Naive thymus-derived CD4-positive, alpha-beta T cell (primary cell): ENCODE data around the gene SLC5A2. TPM values are rescaled to one million over a fixed set of nuclear protein-coding genes. Genes with fewer than 3 reads are reported as not detected.
"Not testable (repeated sequence)": the region's sequence is repeated elsewhere in the genome, so short reads cannot be mapped to it uniquely, and the experiment has no call there.

ENCODE experiments used
- ATAC-seq: fragments of 150-1000 bp; cut with Tn5 transposase; 2 replicates; pipeline ENCODE4 v1.10.0; 2021; ENCODE audit warnings: mild to moderate bottlenecking, moderate library complexity
- CTCF ChIA-PET: fragments of 350-600 bp; sonication (Branson Sonifier 250); formaldehyde crosslinking; loops from one replicate; lab custom pipeline; 2021; ENCODE audit warnings: antibody characterized with exemption; lab: Charles Lee
- POLR2A ChIA-PET: fragments of 350-600 bp; sonication (Branson Sonifier 250); formaldehyde crosslinking; loops from one replicate; lab custom pipeline; 2021; ENCODE audit warnings: antibody characterized with exemption, inconsistent platforms; lab: Charles Lee
- DNase-seq, 9 donors: peaks; one replicate each; pipeline versions ENCODE4 v3.0.0 to v3.0.0-alpha.2; 2020 to 2022; ENCODE audit warnings: mixed read lengths in 1 of 9
- H3K27ac ChIP-seq: one replicate; pipeline ENCODE4 v1.7.0; 2013; ENCODE audit warnings: mild to moderate bottlenecking, low read depth, low read length, moderate library complexity
- H3K27me3 ChIP-seq, 2 donors: one replicate each; pipeline ENCODE4 v1.7.0; 2013; ENCODE audit warnings: low read length in 2 of 2, mild to moderate bottlenecking in 2 of 2, moderate library complexity in 2 of 2; ENCODE audit not compliant: control insufficient read depth in 2 of 2, insufficient read depth in 2 of 2
- H3K36me3 ChIP-seq, 3 experiments: 1 replicate in 2 of 3; 2 replicates in 1 of 3; pipeline ENCODE4 v1.7.0; 2013; ENCODE audit warnings: low read length in 3 of 3, mild to moderate bottlenecking in 3 of 3, moderate library complexity in 1 of 3; ENCODE audit not compliant: insufficient read depth in 3 of 3, control insufficient read depth in 2 of 3
- H3K4me1 ChIP-seq, 2 donors: one replicate each; pipeline ENCODE4 v1.7.0; 2013; ENCODE audit warnings: low read length in 2 of 2, mild to moderate bottlenecking in 2 of 2, moderate library complexity in 1 of 2; ENCODE audit not compliant: control insufficient read depth in 2 of 2, insufficient read depth in 2 of 2
- H3K4me3 ChIP-seq: 2 replicates; pipeline ENCODE4 v1.7.0; 2013; ENCODE audit warnings: mild to moderate bottlenecking, low read length
- H3K9me3 ChIP-seq, 3 experiments: 1 replicate in 2 of 3; 2 replicates in 1 of 3; pipeline ENCODE4 v1.7.0; 2013; ENCODE audit warnings: low read length in 3 of 3; ENCODE audit not compliant: control insufficient read depth in 2 of 3
- H3K27ac Mint-ChIP-seq, 9 donors: one replicate each; pipeline ENCODE4 v1.8.0; 2020 to 2022; ENCODE audit warnings: mixed read lengths in 9 of 9, mild to moderate bottlenecking in 8 of 9, moderate library complexity in 5 of 9, inconsistent platforms in 2 of 9
- H3K27me3 Mint-ChIP-seq, 5 donors: one replicate each; pipeline ENCODE4 v1.8.0; 2021 to 2022; ENCODE audit warnings: mixed read lengths in 5 of 5, mild to moderate bottlenecking in 1 of 5
- H3K36me3 Mint-ChIP-seq, 5 donors: one replicate each; pipeline ENCODE4 v1.8.0; 2020 to 2022; ENCODE audit warnings: mixed read lengths in 5 of 5, mild to moderate bottlenecking in 3 of 5, inconsistent platforms in 1 of 5
- H3K4me1 Mint-ChIP-seq, 7 donors: one replicate each; pipeline ENCODE4 v1.8.0; 2020 to 2022; ENCODE audit warnings: mixed read lengths in 7 of 7, mild to moderate bottlenecking in 3 of 7, inconsistent platforms in 1 of 7
- H3K4me3 Mint-ChIP-seq, 10 donors: one replicate each; pipeline ENCODE4 v1.8.0; 2020 to 2022; ENCODE audit warnings: mild to moderate bottlenecking in 10 of 10, mixed read lengths in 10 of 10, moderate library complexity in 6 of 10, inconsistent platforms in 2 of 10
- H3K9me3 Mint-ChIP-seq, 11 donors: one replicate each; pipeline ENCODE4 v1.8.0; 2020 to 2022; ENCODE audit warnings: mixed read lengths in 11 of 11, mild to moderate bottlenecking in 4 of 11, inconsistent platforms in 1 of 11, moderate library complexity in 1 of 11
- intact Hi-C, 2 donors: fragments of 100-400 bp; cut with micrococcal nuclease; formaldehyde crosslinking; loops; one replicate each; pipeline ENCODE4 v1.15.1; 2023
- polyA plus RNA-seq, 2 donors: library from polyadenylated mRNA; unstranded; fragments of 300-500 nt; fragmentation: Illumina TruSeq; gene quantifications; one replicate each; pipeline ENCODE4 v1.2.3, GENCODE V29; 2021
- total RNA-seq, 6 experiments: library from RNA in 5 of 6; stranded (reverse) in 5 of 6; gene quantifications; 1 replicate in 5 of 6; 2 replicates in 1 of 6; pipeline ENCODE4 v1.2.3 and lab custom pipeline; 2021 to 2026

SLC5A2 gene
- total and polyA plus RNA-seq, 7 experiments from 2014 or later: 0.12 to 5.5 (median 3.3) TPM

DNA sequence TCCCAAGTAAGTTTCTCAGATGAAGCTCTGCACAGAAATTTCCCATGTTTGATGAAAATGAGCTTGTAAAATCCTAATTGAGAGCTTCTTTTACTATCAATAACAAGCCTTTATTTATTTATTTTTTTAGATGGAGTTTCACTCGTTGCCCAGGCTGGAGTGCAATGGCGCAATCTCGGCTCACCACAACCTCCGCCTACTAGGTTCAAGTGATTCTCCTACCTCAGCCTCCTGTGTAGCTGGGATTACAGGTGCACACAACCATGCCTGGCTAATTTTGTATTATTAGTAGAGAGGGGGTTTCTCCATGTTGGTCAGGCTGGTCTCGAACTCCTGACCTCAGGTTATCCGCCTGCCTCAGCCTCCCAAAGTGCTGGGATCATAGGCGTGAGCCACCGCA is 20.6 kb downstream of the SLC5A2 start:
- POLR2A ChIA-PET: interaction anchor here (0.6 to 1.7 kb wide), 3 partner anchors 15 to 606 kb away, joined by 3 to 5 read pairs (median 4); partner anchors contain the start of gene ARMC5
- H3K4me1 Mint-ChIP-seq: peaks cover 16 to 54% (median 41%) of the 10 kb centered on the region in 7 donors

DNA sequence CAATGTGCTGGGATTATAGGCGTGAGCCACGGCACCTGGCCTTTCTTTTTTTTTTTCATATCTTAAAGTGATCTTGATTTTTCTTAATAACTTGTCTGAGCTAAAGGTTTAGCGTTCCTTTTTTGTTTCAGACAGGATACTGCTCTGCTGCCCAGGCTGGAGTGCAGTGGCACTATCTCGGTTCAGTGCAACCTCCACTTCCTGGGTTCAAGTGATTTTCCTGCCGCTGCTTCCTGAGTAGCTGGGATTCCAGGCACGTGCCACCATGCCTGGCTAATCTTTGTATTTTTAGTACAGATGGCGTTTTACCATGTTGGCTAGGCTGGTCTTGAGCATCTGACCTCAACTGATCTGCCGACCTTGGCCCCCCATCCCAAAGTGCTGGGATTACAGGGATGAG is 21.2 kb downstream of the SLC5A2 start:
- DNase-seq (no peak), ATAC-seq (no peak)
- ChIA-PET POLR2A (interaction anchor here (0.6 to 1.7 kb wide), 3 partner anchors 16 to 606 kb away, joined by 3 to 5 read pairs (median 4); partner anchors contain the start of gene ARMC5), CTCF (no interaction called here)
- Histone ChIP-seq H3K27me3 (no peaks in the 10 kb centered on the region), H3K27ac (no peak overlapping the region), H3K9me3 (no peaks in the 10 kb centered on the region), H3K36me3 (peaks cover 0 to 26% (median 0%) of the 10 kb centered on the region in 3 experiments), H3K4me1 (peaks cover 15 to 16% of the 10 kb centered on the region in 2 donors), H3K4me3 (no peak overlapping the region)
- Mint-ChIP-seq H3K9me3 (peaks cover 0 to 2% (median 0%) of the 10 kb centered on the region in 11 donors), H3K27me3 (no peaks in the 10 kb centered on the region), H3K27ac (peak overlapping the region in 5 of 9 donors; percentile 16 to 96 (median 28)), H3K4me1 (peaks cover 18 to 60% (median 44%) of the 10 kb centered on the region in 7 donors), H3K4me3 (no peak overlapping the region), H3K36me3 (peaks cover 0 to 12% (median 6%) of the 10 kb centered on the region in 5 donors)
- intact Hi-C loops: no loop called here

More for the DNA sequence above, 20.6 kb downstream of the SLC5A2 start:
- Histone ChIP-seq H3K4me1 (peaks cover 10% of the 10 kb centered on the region in 2 donors), H3K36me3 (peaks cover 0 to 31% (median 4%) of the 10 kb centered on the region in 3 experiments)
- H3K27me3 Mint-ChIP-seq, H3K4me3 Mint-ChIP-seq, H3K27me3 ChIP-seq, intact Hi-C loops, H3K9me3 Mint-ChIP-seq, CTCF ChIA-PET, ATAC-seq, H3K4me3 ChIP-seq, DNase-seq, H3K27ac ChIP-seq, H3K9me3 ChIP-seq: not testable (repeated sequence)
- Mint-ChIP-seq H3K36me3 (peaks cover 0 to 15% (median 3%) of the 10 kb centered on the region in 5 donors), H3K27ac (peak overlapping the region in 1 of 9 donors; percentile 16)

DNA sequence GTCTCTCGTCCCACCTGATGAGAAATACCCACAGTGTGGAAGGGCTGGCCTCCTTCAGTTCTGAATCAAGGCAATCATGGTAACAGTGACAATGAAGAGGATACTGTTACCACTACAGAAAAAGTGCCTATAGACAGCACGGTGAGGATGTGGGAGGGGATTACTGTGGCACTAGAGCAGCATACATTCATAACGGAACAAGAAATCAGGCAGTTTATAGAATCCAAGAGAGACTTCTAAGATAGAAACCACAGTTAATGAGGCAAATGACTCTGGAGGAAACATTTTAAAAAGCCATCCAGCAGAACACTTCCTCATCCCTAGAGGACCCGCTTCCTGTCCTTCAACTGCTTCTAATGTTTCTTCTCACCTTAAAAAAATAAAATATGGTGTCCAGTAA is 22.6 kb downstream of the SLC5A2 start:
- ChIA-PET POLR2A (no interaction called here), CTCF (no interaction called here)
- Mint-ChIP-seq H3K4me3 (peak overlapping the region in 1 of 10 donors; percentile 12), H3K9me3 (peaks cover 0 to 2% (median 0%) of the 10 kb centered on the region in 11 donors), H3K4me1 (peaks cover 26 to 68% (median 54%) of the 10 kb centered on the region in 7 donors), H3K27me3 (no peaks in the 10 kb centered on the region), H3K27ac (peak overlapping the region; percentile 3 to 96 (median 75)), H3K36me3 (peaks cover 0 to 11% (median 2%) of the 10 kb centered on the region in 5 donors)
- H3K27ac ChIP-seq: no peak overlapping the region
- intact Hi-C loops: loop anchor here in 1 of 2 donors (5.0 kb wide), 1 partner anchor 362 kb away; no protein-coding TSS in a partner anchor
- peaks cover 0 to 13% (median 0%) of the 10 kb centered on the region in 3 experiments for H3K36me3 ChIP-seq
- ATAC-seq (no peak), DNase-seq (no peak)
- peaks cover 25 to 27% of the 10 kb centered on the region in 2 donors for H3K4me1 ChIP-seq
- no peaks in the 10 kb centered on the region for H3K9me3 ChIP-seq
- no peak overlapping the region for H3K4me3 ChIP-seq
- no peaks in the 10 kb centered on the region for H3K27me3 ChIP-seq

DNA sequence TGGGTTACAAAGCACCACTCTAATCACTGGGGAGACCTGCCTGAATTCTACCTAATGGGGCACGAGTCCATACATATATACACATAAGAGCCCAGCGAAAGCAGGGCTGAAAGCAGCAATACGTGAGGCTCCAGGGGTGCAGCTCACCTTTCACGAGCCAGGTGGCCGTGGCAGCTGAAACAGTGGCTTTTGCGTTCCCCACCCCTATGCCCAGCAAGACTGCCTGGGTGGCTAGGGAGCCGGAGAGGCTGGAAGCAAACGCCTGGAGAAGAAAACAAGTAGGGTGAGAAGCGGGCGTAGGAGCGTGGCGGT is 24.6 kb downstream of the SLC5A2 start:
- H3K36me3 ChIP-seq: peaks cover 0 to 12% (median 0%) of the 10 kb centered on the region in 3 experiments
- Mint-ChIP-seq H3K9me3 (peaks cover 0 to 5% (median 0%) of the 10 kb centered on the region in 11 donors), H3K27me3 (no peaks in the 10 kb centered on the region), H3K27ac (peak overlapping the region; percentile 93 to 98 (median 96)), H3K4me3 (peak overlapping the region; percentile 83 to 98 (median 92)), H3K36me3 (peaks cover 0 to 13% (median 3%) of the 10 kb centered on the region in 5 donors), H3K4me1 (peaks cover 27 to 68% (median 53%) of the 10 kb centered on the region in 7 donors)
- peak; percentile 25 for ATAC-seq
- peak overlapping the region; percentile 93 for H3K27ac ChIP-seq
- POLR2A ChIA-PET: interaction anchor here (0.6 to 2.9 kb wide), 10 partner anchors 20 to 366 kb away, joined by 3 to 22 read pairs (median 6); partner anchors contain the start of genes ARMC5 and ZNF267
- intact Hi-C loops: loop anchor here in 1 of 2 donors (2.0 to 5.0 kb wide), 2 partner anchors 189 to 360 kb away; no protein-coding TSS in a partner anchor
- H3K4me1 ChIP-seq: peaks cover 27% of the 10 kb centered on the region in 2 donors
- DNase-seq: no peak
- no peaks in the 10 kb centered on the region for H3K27me3 ChIP-seq
- H3K9me3 ChIP-seq: no peaks in the 10 kb centered on the region
- CTCF ChIA-PET: no interaction called here
- H3K4me3 ChIP-seq: peak overlapping the region; percentile 77

DNA sequence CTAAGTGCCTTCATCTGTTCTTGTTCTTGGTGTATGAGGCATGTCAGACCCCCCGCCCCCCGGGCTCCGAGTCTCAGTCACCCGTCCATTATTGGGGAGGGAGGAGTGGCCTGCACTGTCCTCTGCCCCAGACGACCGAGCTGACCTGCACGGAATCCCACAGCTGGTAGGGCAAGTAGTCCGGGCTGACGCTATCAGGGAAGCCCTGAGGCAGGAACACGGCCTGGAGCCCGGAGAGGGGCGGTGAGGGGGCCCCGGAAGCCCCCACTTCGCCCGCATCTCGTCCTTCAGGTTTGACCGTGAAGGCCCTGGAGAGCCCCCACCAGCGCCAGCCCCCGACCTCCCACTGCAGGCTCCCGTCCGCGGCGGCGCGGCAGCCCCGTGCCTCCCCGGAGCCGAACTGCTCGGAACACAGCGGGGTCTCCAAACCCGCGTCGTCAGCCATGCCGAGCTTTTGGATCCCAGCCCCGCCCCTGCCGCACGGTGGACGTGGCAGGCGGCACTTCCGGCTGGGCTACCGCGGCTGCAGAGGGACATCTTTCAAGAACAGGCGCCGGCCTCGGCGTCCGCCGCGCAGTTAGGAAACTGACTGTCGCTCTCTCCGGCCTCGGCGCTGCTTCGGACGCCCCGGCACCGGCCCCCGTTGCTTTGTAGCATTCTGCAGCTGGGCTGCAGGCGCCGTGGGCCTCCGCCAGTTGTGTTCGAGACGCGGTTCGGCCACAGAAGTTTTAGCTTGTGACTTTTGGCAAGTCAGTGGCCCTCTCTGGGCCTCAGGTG is 25.2 kb downstream of the SLC5A2 start, which contains the start of gene RUSF1:
TSS of gene RUSF1 (minus strand) at position 463 of the 777 bp plus-strand sequence. CDS start at position 445, 18 bp downstream.
- Mint-ChIP-seq H3K27ac (peak within 1 kb of the TSS; percentile 93 to 98 (median 97)), H3K9me3 (peaks cover 0 to 8% (median 0%) of the 10 kb centered on the region in 11 donors), H3K36me3 (peaks cover 0 to 13% (median 3%) of the 10 kb centered on the region in 5 donors), H3K4me3 (peak within 1 kb of the TSS; percentile 83 to 98 (median 92)), H3K4me1 (peaks cover 30 to 66% (median 53%) of the 10 kb centered on the region in 7 donors), H3K27me3 (no peaks in the 10 kb centered on the region)
- CTCF ChIA-PET: no interaction called here
- Histone ChIP-seq H3K36me3 (peaks cover 0 to 12% (median 0%) of the 10 kb centered on the region in 3 experiments), H3K27ac (peak within 1 kb of the TSS; percentile 93), H3K4me1 (peaks cover 27% of the 10 kb centered on the region in 2 donors), H3K4me3 (peak within 1 kb of the TSS; percentile 77), H3K27me3 (no peaks in the 10 kb centered on the region), H3K9me3 (no peaks in the 10 kb centered on the region)
- POLR2A ChIA-PET: interaction anchor here (0.6 to 2.9 kb wide), 17 partner anchors 20 to 434 kb away, joined by 3 to 22 read pairs (median 5); partner anchors contain the start of genes ARMC5, ZNF267, ZNF646 and ZNF668
- peak; percentile 93 for ATAC-seq
- peak; percentile 63 to 84 (median 77) for DNase-seq
- intact Hi-C loops: loop anchor here (1.0 to 5.0 kb wide), 12 partner anchors 19 to 434 kb away; partner anchors contain the start of genes ARMC5 (in 2 of the 2), KAT8 (in 1 of the 2), ZNF646 (in 1 of the 2) and ZNF668 (in 1 of the 2)

DNA sequence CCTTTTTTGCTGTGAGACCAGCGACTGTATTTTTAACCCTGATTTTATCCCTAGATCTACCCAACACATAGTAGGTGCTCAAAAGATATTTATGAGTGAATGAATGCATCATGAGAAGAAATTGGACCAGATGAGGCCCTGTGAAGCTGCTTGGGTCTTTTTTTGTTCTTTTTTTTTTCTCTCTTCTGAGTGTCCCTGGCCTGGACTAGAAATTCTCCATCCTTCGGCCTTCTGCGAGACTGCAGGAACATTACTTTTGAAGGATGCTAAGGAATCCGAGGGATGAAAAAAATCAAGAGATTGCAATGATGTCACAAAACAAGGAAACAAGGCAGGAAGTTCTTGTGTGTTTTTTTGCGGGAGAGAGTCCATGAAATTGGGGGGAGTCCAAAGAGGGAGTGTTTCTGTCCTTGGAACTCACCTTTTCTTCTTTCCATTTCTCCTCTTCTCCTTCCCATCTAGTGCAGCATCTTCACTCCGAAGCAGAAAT is 25.8 kb downstream of the SLC5A2 start:
- H3K27ac ChIP-seq: peak overlapping the region; percentile 93
- no peaks in the 10 kb centered on the region for H3K9me3 ChIP-seq
- Mint-ChIP-seq H3K4me1 (peaks cover 31 to 64% (median 53%) of the 10 kb centered on the region in 7 donors), H3K9me3 (peaks cover 0 to 8% (median 0%) of the 10 kb centered on the region in 11 donors), H3K4me3 (peak overlapping the region; percentile 83 to 98 (median 92)), H3K36me3 (peaks cover 0 to 13% (median 3%) of the 10 kb centered on the region in 5 donors), H3K27me3 (no peaks in the 10 kb centered on the region), H3K27ac (peak overlapping the region; percentile 93 to 98 (median 97))
- intact Hi-C loops: loop anchor here (1.0 to 5.0 kb wide), 11 partner anchors 20 to 434 kb away; partner anchors contain the start of genes ARMC5 (in 2 of the 2), KAT8 (in 1 of the 2), ZNF646 (in 1 of the 2) and ZNF668 (in 1 of the 2)
- no peaks in the 10 kb centered on the region for H3K27me3 ChIP-seq
- ATAC-seq (no peak), DNase-seq (no peak)
- H3K4me1 ChIP-seq: peaks cover 27% of the 10 kb centered on the region in 2 donors
- POLR2A ChIA-PET: interaction anchor here (0.8 to 2.9 kb wide), 13 partner anchors 20 to 435 kb away, joined by 3 to 22 read pairs (median 5); partner anchors contain the start of genes ARMC5, ZNF267, ZNF646 and ZNF668
- H3K4me3 ChIP-seq: peak overlapping the region; percentile 77
- CTCF ChIA-PET: no interaction called here
- peaks cover 0 to 12% (median 0%) of the 10 kb centered on the region in 3 experiments for H3K36me3 ChIP-seq
